GM12875 (cell line): Measurements from ENCODE around the gene MMP3.

Experiments used
- H3K4me3 ChIP-seq: one replicate; pipeline ENCODE4 v1.5.1; 2011; ENCODE audit warnings: low read depth, low read length, control low read depth
- TF ChIP-seq, protein P1 (sequence below): IDR thresholded peaks from 2 replicates; pipeline ENCODE4 v1.5.1; 2011; ENCODE audit warnings: low read depth, mild to moderate bottlenecking, control low read depth, inconsistent platforms, low read length, moderate library complexity, borderline replicate concordance; ENCODE audit not compliant: insufficient read depth

MMP3 gene

DNA sequence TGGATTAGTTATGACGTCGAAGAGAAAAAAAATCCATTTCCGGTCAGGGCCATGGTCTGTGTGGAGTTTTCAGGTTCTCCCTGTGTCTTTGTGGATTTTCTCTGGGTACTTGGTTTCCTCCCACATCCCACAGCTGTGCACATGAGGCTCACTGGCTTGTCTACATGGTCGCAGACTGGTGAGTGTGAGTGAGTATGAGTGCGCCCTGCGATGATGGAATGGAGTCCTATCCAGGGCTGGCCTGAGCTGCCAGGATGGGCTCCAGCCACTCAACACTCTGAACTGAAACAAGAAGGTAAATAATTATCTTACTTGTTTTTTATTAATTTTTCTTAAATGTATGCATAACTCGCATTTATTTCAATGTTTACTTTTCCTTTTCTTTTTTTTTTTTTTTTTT, 10.8 kb downstream of the MMP3 start:
- H3K4me3 ChIP-seq = no peak overlapping the region
- TF ChIP-seq, protein P1, sequence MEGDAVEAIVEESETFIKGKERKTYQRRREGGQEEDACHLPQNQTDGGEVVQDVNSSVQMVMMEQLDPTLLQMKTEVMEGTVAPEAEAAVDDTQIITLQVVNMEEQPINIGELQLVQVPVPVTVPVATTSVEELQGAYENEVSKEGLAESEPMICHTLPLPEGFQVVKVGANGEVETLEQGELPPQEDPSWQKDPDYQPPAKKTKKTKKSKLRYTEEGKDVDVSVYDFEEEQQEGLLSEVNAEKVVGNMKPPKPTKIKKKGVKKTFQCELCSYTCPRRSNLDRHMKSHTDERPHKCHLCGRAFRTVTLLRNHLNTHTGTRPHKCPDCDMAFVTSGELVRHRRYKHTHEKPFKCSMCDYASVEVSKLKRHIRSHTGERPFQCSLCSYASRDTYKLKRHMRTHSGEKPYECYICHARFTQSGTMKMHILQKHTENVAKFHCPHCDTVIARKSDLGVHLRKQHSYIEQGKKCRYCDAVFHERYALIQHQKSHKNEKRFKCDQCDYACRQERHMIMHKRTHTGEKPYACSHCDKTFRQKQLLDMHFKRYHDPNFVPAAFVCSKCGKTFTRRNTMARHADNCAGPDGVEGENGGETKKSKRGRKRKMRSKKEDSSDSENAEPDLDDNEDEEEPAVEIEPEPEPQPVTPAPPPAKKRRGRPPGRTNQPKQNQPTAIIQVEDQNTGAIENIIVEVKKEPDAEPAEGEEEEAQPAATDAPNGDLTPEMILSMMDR = no peak

DNA sequence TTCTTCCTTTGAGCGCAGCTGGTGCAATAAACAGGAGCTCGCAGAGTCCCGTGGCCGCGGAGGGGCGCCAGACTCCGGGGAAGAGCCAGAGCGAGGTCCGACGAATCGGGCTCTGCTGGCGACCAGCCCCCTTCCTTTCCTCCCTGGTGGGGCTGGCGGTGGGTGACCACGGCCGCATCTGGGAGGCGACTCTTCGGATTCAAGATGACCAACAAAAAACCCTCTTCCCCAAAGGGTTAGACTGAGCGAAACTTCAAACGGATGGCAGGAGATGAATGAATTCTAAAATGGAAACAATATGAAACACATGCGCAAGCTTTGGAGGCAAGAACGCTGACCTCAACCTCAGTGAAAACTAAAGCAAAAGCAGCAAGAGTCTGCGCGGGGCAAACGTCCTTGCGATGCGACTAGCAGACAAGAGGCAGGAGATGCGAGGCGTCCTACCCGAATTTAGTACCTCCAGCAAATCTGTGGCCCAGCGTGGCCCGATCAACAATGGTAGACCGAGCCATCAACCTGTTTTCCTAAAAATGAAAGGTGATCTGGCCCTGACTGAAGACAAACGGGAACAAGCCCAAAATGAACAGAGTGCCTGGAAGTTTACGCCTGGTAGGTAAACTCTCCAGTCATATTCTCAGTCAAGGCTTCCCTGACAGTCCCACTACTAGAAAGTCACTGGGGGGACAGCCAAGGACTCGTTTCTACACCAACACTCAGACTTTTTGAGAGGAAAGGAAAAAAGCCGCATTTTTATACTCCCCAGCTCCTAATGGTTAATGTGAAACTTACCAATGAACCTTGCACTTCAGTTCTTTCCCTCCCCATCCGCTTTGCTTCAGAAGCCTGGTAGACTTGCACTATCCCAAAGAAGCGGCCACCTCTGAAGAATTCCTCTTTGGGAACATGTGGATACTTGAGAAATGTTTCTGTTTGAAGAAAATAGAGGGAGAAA, 11.6 kb downstream of the MMP3 start:
- TF ChIP-seq, protein P1 = peak; percentile 23; the same call in 1 of the 2 replicates
- no peak overlapping the region for H3K4me3 ChIP-seq

DNA sequence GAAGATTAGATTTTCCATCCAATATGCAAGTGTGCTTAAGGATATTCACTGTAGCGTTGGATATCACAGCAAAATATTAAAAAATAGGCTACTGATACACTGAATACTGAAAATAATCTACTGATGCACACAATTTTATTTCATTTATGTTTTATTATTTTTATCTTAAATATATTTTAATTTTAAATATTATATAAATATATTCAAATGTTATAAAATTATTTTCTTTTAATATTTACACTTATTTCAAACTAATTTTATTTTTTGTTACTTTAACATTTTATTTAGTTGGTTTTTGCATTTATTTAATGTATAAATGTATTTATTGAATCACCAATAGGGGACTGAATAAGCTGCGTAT, 12.3 kb downstream of the MMP3 start:
- TF ChIP-seq, protein P1 = no peak
- no peak overlapping the region for H3K4me3 ChIP-seq

DNA sequence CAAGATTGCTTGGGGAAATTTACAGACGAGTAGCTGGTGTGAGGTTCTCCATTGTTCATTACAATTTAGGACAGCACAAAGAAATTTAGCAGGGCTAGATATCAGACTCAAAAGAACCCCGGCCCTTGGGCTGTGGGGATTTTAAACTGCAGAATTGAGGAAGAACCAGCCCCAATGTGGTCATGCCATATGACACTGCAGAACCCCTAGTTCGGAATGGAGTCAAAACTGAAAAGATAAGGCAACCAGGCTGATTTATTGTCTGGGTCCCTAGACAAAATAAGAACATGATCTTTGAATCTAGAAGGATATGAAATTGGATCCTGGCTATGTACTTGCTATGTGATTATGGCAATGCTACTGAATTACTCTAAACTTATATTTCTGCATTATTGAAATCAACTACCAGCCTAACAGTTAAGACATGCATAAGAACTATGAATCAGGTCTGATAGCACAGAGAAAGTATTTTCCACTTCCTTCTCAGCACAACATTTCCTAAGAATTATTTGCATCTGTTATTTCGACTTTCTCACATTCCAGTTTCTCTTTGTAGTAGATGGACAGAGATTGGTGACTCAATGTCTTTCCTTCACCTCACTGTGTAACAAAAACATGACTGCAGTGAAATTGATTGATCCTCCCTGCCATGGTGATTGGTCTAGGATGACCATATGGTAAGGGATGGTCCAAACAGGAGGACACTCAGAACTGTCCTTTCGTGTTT, 13.2 kb downstream of the MMP3 start:
- no peak overlapping the region for H3K4me3 ChIP-seq
- TF ChIP-seq, protein P1 = no peak

DNA sequence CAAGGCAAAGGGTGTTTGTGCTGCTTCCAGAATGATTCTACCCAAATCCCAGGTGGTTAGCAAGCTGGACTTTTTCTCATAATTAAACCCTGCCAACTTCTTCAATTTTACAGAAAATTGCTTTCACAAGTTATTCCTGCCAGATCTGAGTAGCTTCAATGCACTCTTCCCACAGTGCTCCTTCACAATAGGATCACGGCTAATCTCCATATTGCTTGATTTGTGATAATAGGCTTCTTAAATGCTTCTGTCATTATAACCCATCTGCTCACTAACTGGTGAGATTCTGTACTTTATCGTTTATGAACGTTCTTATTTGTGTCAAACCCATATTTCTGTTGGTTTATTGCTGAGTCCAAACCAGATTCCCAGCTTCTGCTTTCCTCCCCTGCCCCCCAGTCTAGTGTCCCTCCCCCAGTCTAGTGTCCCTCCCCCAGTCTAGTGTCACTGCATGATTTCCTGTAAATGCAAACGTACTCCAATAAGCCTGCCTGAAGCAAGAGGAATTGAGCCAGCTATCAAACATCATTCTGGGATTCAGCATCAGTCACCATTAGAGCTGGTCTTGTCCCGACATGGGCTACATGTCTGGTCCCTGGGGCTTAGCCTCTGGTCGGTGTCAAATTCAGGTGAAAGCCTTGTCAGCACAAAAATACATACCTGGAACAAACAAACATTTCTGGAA, 14.0 kb downstream of the MMP3 start:
- H3K4me3 ChIP-seq = no peak overlapping the region
- TF ChIP-seq, protein P1 = no peak

DNA sequence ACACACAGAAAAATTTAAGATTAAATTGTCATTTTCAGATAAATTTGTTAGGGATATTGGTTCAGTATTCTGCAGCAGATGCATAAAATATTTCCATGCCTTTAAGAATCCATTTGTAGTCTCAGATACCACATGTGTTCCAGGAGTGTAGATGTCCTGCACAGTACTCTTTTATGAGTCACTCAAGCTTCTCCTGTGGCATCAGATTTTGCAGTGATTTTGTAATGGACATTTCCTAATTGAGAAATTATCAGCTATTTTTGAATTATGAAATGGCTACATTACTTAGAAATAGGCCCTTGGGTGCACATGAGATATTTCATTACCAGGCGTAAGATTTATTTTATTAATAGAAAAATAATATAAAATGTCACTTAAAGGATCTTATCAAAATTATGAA, 18.9 kb downstream of the MMP3 start:
- TF ChIP-seq, protein P1 = no peak
- no peak overlapping the region for H3K4me3 ChIP-seq
